Fibroblast of skin of right quadriceps (primary cell): Measurements from ENCODE around the gene SNAP29.
"Not testable (repeated sequence)": the region's sequence is repeated elsewhere in the genome, so short reads cannot be mapped to it uniquely, and the experiment has no call there.

Source experiments
- DNase-seq: peaks from one replicate; pipeline ENCODE4 v3.0.0-alpha.2; 2013

The SNAP29 gene

DNA sequence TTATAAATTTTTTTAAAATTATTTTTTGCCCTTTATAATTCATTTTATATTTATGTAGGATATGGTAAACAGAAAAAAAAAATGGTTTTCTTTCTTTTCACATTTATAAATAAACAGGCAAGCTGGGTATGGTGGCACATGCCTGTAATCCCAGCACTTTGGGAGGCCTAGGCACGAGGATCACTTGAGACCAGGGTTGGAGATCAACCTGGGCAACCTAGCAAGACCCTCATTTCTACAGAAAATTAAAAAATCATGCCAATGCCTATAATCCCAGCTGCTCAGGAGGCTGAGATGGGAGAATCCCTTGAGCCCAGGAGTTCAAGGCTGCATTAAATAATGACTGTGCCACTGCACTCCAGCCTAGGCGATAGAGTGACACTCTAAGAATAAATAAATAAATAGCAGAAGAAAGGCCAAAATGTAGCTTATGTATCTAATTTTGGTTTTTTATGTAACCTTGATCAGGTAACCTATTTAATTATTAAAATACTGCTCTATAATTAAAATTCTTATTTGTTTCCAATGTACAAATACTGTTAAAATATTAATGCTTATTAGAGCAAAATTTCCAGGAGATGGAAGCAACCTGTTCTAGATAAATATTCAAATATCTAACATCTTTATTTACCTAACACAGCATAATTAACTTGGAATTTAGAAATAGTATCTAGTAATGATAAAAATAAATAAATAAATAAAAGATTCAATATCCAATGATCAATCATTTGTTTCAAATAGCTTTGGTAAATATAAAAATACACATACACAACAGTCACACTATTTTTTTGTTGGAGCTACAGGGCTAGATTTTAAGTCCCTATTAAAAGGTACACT is 21.6 kb upstream of the SNAP29 start:
- no peak for DNase-seq

DNA sequence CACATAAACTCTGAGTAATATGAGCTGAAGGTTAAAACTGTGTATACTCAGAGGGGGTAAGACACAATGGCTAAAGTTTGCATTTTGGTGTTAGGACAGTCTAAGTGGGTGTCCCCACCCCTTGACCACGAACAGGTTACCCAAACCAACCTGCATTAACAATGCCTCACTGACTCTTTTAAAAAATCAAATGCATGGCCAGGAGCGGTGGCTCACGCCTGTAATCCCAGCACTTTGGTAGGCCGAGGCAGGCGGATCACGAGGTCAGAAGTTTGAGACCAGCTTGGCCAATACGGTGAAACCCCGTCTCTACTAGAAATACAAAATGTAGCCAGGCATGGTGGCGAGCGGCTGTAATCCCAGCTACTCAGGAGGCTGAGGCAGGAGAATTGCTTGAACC is 19.5 kb upstream of the SNAP29 start:
- DNase-seq = not testable (repeated sequence)

DNA sequence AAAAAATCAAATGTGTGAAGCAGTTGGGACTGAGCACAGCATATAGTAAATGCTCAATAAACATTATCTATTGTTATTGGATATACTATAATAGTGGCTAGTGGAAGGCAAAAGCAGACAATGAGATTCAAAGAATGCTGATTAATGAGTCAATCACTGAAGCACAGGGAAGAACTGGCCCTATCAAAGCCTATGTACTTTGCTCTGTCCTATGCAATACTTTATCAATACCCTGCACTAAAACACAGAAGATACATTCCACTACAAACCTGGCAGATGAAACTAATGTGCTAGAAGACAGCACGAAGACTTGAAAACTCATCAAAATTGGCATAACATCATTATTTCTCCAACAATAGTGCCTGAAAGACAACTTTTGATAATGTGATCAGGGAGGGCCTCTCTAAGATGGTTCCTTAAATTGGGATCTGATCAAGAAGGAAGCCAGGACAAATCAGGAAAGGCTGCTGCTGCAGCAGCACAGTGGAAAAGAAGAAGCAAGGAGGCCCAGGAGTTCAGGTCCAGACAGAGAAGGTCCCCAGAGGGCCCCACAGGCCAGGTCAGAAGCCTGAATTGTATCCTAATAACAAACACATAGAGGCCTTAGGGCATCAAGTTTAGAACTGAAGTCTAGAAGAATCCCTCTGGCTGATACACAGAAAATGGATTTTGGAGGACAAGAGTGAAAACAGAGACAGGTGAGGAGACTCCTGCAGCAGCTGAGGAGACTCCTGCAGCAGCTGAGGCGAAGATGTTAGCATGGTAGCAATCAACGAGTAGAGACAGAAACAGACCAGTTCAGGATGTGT is 18.8 kb upstream of the SNAP29 start:
- DNase-seq = no peak

DNA sequence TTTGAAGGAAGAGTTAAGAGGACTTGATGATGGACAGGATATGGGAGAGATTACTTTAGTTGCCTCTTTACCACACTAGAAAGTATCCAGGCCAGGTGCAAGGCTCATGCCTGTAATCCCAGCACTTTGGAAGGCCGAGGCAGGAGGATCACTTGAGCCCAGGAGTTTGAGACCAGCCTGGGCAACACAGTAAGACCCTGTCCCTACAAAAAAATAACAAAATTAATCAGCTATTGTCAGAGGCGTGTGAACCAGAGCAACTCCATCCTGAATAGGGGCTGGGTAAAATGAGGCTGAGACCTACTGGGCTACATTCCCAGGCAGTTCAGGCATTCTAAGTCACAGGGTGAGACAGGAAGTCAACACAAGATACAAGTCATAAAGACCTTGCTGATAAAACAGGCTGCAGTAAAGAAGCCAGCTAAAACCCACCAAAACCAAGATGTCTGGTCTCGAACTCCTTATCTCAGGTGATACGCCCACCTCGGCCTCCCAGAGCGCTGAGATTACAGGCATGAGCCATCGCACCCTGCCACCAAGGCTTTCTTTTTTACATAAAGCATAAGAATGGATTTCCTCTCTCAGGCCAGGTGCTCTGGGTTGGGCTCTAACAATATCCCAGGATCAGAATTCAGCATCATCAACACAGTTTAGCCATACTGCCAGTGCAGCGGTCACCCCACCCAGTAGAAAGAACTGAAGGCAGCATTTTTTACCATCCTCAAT is 18.0 kb upstream of the SNAP29 start:
- no peak for DNase-seq

DNA sequence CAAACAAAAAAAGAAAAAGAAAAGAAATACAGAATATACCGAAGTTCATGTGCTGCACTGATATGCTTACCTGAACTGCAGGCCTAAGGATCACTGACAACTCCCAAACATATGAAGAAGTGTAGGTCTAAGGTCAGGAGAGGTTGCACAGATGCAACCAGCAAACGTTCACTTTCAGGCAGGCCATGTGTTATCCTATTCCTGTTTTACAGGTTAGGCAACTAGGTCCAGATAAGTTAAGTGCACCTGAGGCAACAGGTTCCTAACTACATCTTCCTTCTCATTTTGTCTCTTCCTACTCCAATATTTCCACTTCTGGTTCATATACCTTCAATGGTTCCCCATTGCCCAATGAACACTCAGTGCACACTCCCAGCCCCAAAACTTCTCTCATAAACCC is 15.3 kb upstream of the SNAP29 start:
- DNase-seq = no peak

DNA sequence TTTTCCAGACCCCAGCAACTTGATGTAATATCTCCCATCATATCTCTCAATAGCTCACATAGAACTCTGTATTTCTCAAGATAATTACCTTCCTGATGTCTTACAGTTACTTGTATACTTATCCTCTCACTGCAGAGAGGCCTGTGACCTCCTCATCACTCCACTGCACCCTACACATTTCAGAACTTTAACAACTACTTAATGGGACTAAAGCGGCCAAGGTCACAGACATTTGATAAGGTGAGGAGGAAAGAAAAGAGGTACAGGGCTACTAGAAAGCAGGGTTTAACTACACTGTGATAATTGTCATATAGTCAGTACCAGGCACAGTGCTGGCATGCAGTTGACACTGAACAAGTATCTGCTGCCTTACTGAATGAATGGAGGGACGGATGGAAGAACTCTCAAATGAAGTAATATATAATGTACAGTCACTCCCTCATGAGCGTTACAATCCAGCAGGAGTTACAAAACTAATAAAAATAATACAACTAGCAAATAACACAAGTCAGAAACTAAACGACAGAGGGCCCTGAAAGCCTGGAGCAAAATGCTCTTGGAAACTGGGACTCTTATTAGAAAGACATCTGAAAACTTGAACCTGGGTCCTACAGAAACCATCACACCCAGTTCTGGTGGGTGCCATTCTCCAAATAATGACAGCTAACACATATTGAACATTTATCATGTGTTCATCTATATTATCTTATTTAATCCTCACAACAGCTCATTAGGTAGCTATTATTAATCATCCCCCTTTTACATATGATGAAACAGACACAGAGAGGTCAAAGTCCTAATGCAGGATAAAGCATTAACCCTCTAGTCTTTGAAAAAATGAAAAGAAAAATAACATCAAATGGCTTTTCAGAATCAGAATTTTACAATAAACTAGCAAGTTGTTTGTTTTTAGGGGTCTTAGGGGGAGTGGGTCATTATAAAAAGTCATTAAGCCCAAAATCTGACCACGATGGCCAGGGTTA is 14.5 kb upstream of the SNAP29 start:
- no peak for DNase-seq

DNA sequence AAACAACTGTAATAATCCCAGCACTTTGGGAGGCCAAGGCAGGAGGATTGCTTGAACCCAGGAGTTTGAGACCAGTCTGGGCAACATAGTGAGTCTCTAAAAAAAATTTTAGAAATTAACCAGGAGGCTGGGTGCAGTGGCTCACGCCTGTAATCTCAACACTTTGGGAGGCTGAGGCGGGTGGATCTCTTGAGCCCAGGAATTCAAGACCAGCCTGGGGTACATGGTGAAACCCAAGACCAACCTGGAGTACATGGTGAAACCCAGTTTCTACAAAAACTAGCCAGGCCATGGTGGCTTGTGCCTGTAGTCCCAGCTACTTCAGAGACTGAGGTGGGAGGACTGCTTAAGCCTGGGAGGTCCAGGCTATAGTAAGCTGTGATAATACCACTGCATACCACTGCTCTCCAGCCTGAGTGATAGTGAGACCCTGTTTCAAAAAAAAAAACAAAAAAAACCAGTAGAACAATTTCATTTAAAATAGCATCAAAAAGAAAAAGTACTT is 11.4 kb upstream of the SNAP29 start:
- no peak for DNase-seq

DNA sequence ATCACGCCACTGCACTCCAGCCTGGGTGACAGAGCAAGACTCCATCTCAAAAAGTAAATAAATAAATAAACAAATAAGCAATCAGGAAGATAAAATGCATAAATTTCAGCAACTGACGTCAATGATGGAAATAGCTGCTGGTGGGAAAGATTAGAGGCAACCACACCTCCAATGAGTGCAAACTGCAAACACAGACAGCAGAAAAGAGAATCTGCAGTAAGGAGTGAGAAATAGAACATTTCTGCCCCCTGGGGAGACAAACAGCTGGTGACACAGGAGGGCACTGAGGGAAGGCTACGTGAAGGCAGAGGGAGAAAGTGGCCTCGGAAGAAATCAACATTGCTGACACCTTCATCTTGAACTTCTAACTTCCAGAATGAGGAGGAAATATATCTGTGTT is 6.7 kb upstream of the SNAP29 start:
- no peak for DNase-seq

DNA sequence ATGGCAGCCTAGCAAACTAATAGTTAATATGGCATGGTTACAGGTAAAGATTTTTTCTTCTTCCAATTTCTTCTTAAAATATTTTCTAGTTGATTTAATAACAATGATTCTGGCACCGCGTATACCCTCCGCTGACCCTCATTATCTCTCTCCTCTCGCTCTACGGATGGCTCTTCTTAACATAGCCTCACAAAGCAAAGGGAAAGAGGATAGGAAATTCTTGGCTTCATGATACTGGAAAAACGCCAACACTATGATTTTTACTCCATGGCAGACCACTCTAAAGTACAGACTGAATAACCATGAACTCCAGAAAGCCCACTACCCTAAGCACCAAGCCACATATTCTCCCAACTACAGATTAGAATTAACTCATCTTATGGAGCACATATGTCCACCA is 6.3 kb upstream of the SNAP29 start:
- no peak for DNase-seq

DNA sequence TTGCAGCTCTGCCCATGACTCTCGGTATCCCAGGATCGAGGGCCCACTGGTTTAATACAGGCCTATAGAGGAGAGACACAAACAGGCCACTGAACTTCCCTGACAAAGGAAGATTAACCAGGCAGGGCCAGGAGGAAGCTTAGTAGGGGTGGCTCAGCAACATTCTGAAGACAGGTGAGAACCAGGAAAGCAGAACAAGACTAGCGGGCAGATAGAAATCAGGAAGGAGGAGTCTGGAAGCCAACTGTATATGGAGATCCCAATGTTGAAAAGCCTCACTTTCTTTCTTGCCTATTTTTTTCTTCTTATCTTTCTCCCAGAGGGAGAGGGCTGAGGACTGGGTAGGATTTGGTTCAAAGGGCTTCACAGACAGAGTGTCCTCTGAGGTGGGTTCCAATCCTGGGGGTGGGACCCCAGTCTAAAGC is 5.6 kb upstream of the SNAP29 start:
- DNase-seq = no peak

DNA sequence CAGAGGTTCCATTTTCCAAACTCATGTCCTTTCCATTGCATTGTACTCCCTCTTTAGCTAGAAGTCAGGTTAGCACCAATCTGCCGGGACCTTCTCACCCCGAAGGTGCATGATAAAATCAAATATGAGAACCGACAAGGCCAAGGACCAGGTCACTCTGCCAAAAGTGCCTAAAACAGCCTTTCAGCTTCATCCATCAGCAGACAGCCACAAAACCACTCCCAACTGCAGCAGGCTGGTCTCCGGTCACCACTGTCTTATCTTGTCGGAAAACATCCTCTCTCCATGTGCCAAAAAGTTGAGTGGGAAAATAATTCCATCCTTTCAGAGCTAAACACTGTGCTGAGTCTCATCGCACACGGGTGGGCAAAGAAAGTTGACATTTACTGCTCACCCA is 1.6 kb upstream of the SNAP29 start:
- no peak for DNase-seq

DNA sequence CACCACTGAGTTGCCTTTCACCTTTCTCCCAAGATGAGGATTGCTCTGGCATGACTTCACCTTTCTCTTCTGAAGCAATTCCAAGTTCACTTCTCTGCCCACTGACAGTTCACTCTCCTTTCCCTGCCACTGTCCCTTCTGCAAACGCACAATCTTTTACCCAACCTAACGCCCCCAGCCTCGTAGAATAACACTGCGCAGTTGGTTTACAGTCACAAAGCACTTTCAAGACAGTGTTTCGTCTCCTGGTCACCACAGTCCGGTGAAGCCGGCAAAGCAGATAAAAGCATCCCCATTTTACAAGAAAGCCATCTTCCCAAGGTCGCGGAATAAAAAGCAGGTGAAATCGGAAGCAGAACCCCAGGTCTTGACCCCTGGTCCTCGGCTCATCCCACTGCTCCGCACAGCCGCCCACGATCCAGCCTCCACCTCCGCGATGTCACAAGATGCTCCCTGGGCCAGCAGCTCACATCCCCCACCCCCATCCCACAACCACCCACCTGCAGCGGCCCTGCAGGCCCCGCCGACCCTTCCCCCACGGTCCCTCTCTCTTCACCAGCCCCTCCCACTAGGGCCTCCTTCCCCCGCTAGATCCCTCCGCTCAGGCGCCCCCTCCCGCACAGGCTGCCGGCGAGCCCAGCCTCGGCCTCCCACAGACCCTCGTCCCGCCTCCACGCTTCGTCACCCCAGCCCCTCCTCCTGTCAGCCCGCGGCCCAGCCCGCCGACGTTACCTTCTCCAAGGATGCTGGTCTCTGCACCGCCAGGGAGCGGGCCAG is 781 bp upstream of the SNAP29 start:
- peak; percentile 87 for DNase-seq

DNA sequence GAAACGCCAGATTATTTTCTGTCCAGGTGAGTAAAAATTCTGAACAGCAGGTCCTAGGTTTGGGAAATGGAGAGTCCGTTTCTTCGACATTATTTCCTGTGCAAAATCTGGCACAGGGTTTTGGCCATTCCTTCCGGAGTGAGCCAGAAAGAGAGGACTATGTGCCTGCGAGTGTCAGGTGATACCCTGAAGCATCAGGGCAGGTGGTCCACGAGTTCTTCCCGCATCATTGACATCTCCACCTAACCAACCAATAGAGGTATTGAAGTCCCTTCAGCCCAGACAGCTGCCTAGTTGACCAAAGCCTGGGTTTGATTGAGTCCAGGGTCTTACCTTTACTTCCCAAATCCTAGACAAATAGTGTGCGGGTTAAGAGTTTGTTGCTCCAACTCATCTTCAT is 808 bp downstream of the SNAP29 start:
- DNase-seq = no peak

DNA sequence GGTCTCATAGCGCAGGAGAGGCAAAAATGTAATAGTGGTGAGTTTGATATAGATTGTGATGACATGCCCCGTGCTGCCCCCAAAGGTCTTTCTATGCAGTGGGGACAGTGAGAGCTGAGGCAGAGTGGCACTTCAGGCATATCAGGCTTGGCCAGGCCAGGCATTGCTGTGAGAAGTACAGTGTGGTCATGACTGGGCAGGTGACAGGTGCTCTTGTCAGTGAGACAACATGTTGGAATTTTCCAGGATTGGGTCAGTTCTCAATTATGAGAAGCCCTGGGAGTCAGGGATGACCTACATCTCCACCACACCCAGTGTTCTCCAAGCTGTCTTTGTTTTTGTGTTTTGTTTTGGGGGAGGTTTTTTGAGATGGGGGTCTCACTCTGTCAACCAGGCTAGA is 3.7 kb downstream of the SNAP29 start:
- no peak for DNase-seq

DNA sequence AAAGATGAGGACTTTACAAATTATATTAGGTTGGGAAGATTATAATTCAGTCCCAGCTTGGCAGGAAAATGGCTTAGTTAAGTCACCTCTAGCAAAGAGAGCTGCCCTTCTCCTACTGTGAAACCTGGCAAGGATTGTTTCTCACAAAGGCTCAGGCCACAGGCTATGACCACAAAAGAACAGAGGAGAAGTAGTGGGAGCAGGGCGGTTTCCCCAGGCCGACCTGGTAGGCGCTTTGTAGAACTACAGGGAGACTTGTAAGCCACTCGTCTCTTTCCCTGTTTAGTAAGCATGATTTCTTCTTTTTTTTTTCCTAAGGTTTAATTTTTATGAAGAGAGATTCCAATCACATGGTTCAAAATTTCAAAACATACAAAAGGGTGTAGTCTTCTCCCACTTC is 4.6 kb downstream of the SNAP29 start:
- no peak for DNase-seq

DNA sequence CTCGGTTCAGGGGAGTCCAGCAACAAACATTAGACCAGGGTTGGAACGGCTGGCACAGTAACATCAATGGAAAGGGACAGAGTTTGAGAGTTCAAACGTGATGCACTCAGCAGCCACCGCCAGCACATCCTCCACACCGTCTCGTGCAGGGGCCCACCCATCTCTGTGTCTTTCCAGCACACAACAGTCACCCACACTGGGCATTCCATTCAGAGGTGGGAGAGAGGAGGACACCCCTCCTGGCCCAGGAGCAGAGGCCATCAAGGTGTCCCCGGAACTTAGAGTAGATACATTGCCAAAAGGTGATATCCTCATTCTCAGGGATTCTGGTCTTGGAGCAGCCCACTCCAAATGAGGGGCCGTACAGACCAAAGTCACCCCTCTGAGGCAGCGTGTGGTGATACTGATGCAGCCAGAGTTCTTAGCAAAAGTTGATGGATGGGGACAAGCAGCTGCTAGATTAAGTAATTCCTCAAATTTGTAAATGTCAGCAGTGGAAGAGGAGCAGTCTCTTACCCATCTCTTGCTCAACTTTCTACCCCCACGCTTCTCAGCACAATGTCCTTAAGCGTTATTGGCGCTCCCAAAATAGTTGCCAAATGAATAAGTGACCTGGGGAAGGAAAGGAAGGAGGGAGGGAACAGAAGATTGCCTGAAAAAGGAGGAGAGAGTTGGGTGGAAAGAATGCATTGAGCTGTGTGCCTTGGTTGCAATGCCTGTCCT is 5.5 kb downstream of the SNAP29 start:
- DNase-seq = no peak

DNA sequence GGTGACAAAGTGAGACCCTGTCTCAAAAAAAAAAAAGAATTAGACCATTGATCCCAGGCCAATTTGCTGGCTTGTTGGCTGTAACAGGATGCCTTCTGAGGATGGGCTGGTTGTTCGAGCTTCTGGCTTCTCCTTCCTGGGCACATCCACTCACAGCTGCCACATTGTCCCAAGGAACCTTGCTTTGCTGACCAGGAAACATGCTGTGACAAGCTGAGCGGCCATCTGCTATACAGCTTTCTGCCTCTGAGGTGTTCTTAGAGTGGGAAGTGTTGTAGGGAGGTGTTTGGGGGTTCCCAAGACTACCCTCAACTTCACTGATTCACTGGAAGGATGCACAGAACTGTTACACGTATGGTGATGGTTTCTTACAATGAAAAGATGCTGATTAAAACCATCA is 6.5 kb downstream of the SNAP29 start:
- no peak for DNase-seq

DNA sequence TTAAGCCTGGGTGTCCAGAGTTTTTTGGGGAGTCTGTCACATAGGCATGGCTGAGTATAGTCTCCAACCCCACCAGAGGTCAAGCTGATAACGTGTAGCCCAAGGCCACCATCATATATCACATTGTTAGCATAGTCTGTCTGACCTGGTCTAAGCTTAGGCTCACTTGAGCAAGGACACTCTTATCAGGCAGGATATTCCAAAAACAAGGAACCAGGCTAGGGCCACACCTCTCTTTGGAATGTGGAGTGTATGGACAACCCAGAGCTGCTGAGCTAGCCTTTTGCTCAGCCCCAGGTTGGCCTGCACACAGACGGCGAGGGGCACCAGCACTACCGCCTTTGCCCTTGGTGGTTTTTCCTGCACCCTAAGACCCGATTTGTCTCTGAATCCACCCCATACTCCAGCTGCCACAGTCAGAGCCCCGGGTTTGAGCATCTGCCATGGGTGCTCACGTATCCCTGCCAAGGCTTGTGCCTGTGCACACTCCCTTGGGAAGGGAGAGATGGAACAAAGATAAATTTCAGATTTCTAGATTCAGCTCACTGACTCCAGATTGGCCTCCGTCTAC is 7.2 kb downstream of the SNAP29 start:
- no peak for DNase-seq

DNA sequence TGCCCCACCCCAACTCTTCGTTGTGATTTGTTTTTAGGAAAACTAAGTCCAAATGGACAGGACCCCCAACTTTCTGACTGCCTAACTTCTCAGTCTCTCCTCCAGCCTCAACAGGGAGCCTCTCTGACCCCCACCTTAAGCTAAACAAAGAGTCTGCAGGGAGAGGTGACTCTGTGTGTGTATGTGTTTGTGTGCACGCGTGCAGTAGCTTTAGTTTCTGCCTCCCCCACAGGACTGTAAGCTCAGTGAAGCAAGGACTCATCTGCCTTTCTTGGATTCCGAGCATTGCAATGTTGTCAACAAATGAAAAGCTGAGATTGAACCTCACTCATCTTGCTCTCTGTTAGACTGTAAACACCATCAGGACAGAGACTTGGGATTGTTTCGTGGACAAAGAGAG is 7.9 kb downstream of the SNAP29 start:
- no peak for DNase-seq
